Activated CD8-positive, alpha-beta memory T cell treated with anti-CD3 and anti-CD28 coated beads, Interleukin-2, amount 10 ng/mL, durations not matched to agents 7 days and 5 days (primary cell): ENCODE measurements around the gene POLR2H. TPM values are rescaled to one million over a fixed set of nuclear protein-coding genes. Genes with fewer than 3 reads are reported as not detected.
"Not testable (repeated sequence)": the region's sequence is repeated elsewhere in the genome, so short reads cannot be mapped to it uniquely, and the experiment has no call there.

Experiments
- ATAC-seq: fragments of 150-1000 bp; cut with Tn5 transposase; one replicate; pipeline ENCODE4 v1.10.0; 2021; ENCODE audit warnings: moderate library complexity
- CTCF ChIA-PET: fragments of 350-600 bp; sonication (Branson Sonifier 250); formaldehyde crosslinking; loops from one replicate; lab custom pipeline; 2021; ENCODE audit warnings: antibody characterized with exemption; lab: Charles Lee
- DNase-seq: peaks from one replicate; pipeline ENCODE4 v3.0.0-alpha.2; 2020
- H3K27ac Mint-ChIP-seq: one replicate; pipeline ENCODE4 v1.8.0; 2021; ENCODE audit warnings: mild to moderate bottlenecking, mixed read lengths
- H3K27me3 Mint-ChIP-seq: one replicate; pipeline ENCODE4 v1.8.0; 2021; ENCODE audit warnings: mixed read lengths
- H3K36me3 Mint-ChIP-seq: one replicate; pipeline ENCODE4 v1.8.0; 2021; ENCODE audit warnings: mild to moderate bottlenecking, mixed read lengths
- H3K4me1 Mint-ChIP-seq: one replicate; pipeline ENCODE4 v1.8.0; 2021; ENCODE audit warnings: mixed read lengths
- H3K4me3 Mint-ChIP-seq: one replicate; pipeline ENCODE4 v1.8.0; 2021; ENCODE audit warnings: mild to moderate bottlenecking, moderate library complexity, mixed read lengths
- H3K9me3 Mint-ChIP-seq: one replicate; pipeline ENCODE4 v1.8.0; 2022; ENCODE audit warnings: low read depth, mixed read lengths
- total RNA-seq, 2 experiments: library from RNA; stranded (reverse); gene quantifications; one replicate each; pipeline ENCODE4 v1.2.3, GENCODE V29; 2021

Gene POLR2H
- total RNA-seq, 2 experiments from 2014 or later, result 84.3 to 104 TPM

DNA sequence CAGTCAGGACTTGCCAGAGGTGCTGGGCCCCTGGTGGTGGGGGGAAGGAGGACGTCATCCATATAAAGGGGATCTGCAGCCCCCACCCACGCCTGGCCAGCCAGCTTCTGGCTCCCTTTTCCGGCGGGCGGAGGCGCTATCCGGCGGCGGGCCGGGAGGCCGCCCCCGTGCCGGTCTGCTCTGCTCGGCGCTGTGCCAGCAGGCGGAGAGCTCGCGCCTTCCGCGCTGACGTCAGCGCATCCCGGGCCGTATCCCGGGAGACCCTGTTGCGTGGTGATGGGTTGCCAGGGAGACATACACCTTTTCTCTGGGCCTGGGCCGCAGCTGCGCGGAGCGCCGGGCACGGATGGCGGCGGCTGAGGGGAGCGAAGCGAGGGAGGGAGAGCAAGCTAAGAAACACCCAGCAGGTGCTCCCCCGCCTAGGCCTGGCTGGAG, 23.0 kb upstream of the POLR2H start:
- H3K4me3 Mint-ChIP-seq, result no peak overlapping the region
- ATAC-seq, result no peak
- CTCF ChIA-PET, result interaction anchor here (1.5 kb wide), 1 partner anchor 33 kb away, joined by 4 read pairs; no protein-coding TSS in a partner anchor
- no peak overlapping the region for H3K27ac Mint-ChIP-seq
- H3K36me3 Mint-ChIP-seq, result peaks cover 10% of the 10 kb centered on the region
- H3K9me3 Mint-ChIP-seq, result no peaks in the 10 kb centered on the region
- DNase-seq, result no peak
- peaks cover 37% of the 10 kb centered on the region for H3K4me1 Mint-ChIP-seq
- H3K27me3 Mint-ChIP-seq, result no peaks in the 10 kb centered on the region

- no peak overlapping the region for H3K27ac Mint-ChIP-seq
- H3K36me3 Mint-ChIP-seq, result peaks cover 5% of the 10 kb centered on the region
- ATAC-seq, result no peak
- no peak for DNase-seq
- no peaks in the 10 kb centered on the region for H3K27me3 Mint-ChIP-seq
- H3K4me3 Mint-ChIP-seq, result no peak overlapping the region
- H3K4me1 Mint-ChIP-seq, result peaks cover 32% of the 10 kb centered on the region
- CTCF ChIA-PET, result interaction anchor here (0.5 to 1.5 kb wide), 2 partner anchors 33 to 85 kb away, joined by 3 to 4 read pairs; no protein-coding TSS in a partner anchor
- H3K9me3 Mint-ChIP-seq, result no peaks in the 10 kb centered on the region
Measured at GRCh38 chr3:184339001-184339400, 22.5 kb upstream of the POLR2H start.

GRCh38 chr3:184339451-184340135, 21.9 kb upstream of the POLR2H start:
- H3K4me3 Mint-ChIP-seq, H3K27ac Mint-ChIP-seq, DNase-seq, H3K36me3 Mint-ChIP-seq, H3K27me3 Mint-ChIP-seq, ATAC-seq, H3K9me3 Mint-ChIP-seq: not testable (repeated sequence)
- CTCF ChIA-PET, result interaction anchor here (0.5 to 1.5 kb wide), 2 partner anchors 32 to 86 kb away, joined by 3 to 4 read pairs; no protein-coding TSS in a partner anchor
- H3K4me1 Mint-ChIP-seq, result peaks cover 26% of the 10 kb centered on the region

GRCh38 chr3:184341925-184342324, 19.6 kb upstream of the POLR2H start:
- no peak overlapping the region for H3K4me3 Mint-ChIP-seq
- no peaks in the 10 kb centered on the region for H3K36me3 Mint-ChIP-seq
- no peak overlapping the region for H3K27ac Mint-ChIP-seq
- H3K27me3 Mint-ChIP-seq, result no peaks in the 10 kb centered on the region
- ATAC-seq, result no peak
- no peak for DNase-seq
- no peaks in the 10 kb centered on the region for H3K9me3 Mint-ChIP-seq
- peaks cover 12% of the 10 kb centered on the region for H3K4me1 Mint-ChIP-seq
- CTCF ChIA-PET, result interaction anchor here (1.2 kb wide), 1 partner anchor 30 kb away, joined by 3 read pairs; no protein-coding TSS in a partner anchor

DNA sequence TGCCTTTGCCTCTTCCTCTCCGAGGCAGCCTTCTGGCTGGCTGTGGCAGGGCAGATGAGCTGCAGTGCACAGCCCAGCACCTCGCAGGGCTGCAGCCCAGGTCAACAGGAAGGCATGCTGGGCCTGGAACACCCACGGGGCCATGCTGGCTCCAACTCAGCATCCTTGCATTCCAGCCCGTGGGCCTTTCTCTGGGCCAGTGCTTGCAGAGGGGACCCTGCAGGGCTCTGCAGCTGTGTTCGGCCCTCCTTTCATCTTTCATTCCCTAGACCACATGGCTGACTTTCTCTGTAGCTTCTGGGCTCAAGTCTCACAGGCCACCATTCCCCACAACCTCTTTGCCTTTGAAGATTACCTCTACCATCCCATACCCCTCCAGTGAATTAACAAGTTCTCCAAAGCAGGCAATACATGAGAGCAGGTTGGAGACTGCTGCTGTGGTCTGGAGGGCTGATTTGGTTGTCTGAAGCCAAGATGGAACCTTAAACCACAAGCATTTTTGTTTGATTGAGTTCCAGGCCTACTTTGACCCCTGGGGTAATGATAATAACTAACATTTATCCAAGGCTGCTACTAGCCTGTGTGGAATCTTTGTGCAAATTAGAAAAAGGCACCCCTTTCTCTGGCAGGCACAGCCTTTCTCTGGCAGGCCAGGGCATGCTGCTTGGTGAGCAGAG, 18.2 kb upstream of the POLR2H start:
- Mint-ChIP-seq H3K36me3 (no peaks in the 10 kb centered on the region), H3K27me3 (no peaks in the 10 kb centered on the region), H3K9me3 (no peaks in the 10 kb centered on the region), H3K4me3 (no peak overlapping the region), H3K4me1 (peaks cover 13% of the 10 kb centered on the region), H3K27ac (no peak overlapping the region)
- no peak for DNase-seq
- no peak for ATAC-seq
- CTCF ChIA-PET, result no interaction called here

- H3K36me3 Mint-ChIP-seq, result no peaks in the 10 kb centered on the region
- no peak for ATAC-seq
- CTCF ChIA-PET, result interaction anchor here (2.1 kb wide), 1 partner anchor 9 kb away, joined by 6 read pairs; no protein-coding TSS in a partner anchor
Measured at GRCh38 chr3:184344579-184345316, 16.8 kb upstream of the POLR2H start.

DNA sequence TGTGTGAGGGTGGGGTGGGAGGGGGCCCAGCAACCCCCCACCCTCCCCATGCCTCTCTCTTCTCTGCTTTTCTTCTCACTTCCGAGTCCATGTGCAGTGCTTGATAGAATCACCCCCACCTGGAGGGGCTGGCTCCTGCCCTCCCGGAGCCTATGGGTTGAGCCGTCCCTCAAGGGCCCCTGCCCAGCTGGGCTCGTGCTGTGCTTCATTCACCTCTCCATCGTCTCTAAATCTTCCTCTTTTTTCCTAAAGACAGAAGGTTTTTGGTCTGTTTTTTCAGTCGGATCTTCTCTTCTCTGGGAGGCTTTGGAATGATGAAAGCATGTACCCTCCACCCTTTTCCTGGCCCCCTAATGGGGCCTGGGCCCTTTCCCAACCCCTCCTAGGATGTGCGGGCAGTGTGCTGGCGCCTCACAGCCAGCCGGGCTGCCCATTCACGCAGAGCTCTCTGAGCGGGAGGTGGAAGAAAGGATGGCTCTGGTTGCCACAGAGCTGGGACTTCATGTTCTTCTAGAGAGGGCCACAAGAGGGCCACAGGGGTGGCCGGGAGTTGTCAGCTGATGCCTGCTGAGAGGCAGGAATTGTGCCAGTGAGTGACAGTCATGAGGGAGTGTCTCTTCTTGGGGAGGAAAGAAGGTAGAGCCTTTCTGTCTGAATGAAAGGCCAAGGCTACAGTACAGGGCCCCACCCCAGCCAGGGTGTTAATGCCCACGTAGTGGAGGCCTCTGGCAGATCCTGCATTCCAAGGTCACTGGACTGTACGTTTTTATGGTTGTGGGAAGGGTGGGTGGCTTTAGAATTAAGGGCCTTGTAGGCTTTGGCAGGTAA, 16.0 kb upstream of the POLR2H start:
- no peaks in the 10 kb centered on the region for H3K9me3 Mint-ChIP-seq
- no peaks in the 10 kb centered on the region for H3K27me3 Mint-ChIP-seq
- no peak overlapping the region for H3K27ac Mint-ChIP-seq
- no peak overlapping the region for H3K4me3 Mint-ChIP-seq
- no peak for ATAC-seq
- no peak for DNase-seq
- H3K4me1 Mint-ChIP-seq, result peaks cover 12% of the 10 kb centered on the region
- H3K36me3 Mint-ChIP-seq, result no peaks in the 10 kb centered on the region
- CTCF ChIA-PET, result interaction anchor here (1.2 to 2.1 kb wide), 2 partner anchors 8 kb away, joined by 3 to 6 read pairs; partner anchors contain the start of gene FAM131A

More at GRCh38 chr3:184344579-184345316, 16.8 kb upstream of the POLR2H start:
- H3K27me3 Mint-ChIP-seq, result no peaks in the 10 kb centered on the region
- peaks cover 13% of the 10 kb centered on the region for H3K4me1 Mint-ChIP-seq
- no peak overlapping the region for H3K27ac Mint-ChIP-seq
- DNase-seq, result no peak
- H3K9me3 Mint-ChIP-seq, result no peaks in the 10 kb centered on the region
- no peak overlapping the region for H3K4me3 Mint-ChIP-seq

- Mint-ChIP-seq H3K9me3 (no peaks in the 10 kb centered on the region), H3K27me3 (no peaks in the 10 kb centered on the region), H3K4me3 (no peak overlapping the region), H3K27ac (no peak overlapping the region), H3K4me1 (peaks cover 6% of the 10 kb centered on the region), H3K36me3 (no peaks in the 10 kb centered on the region)
- no peak for DNase-seq
- ATAC-seq, result no peak
- CTCF ChIA-PET, result interaction anchor here (1.2 kb wide), 1 partner anchor 9 kb away, joined by 3 read pairs; the partner anchor contains the start of gene FAM131A
Measured at GRCh38 chr3:184346480-184347190, 14.9 kb upstream of the POLR2H start.

- Mint-ChIP-seq H3K4me1 (peaks cover 4% of the 10 kb centered on the region), H3K27me3 (no peaks in the 10 kb centered on the region), H3K9me3 (no peaks in the 10 kb centered on the region), H3K36me3 (no peaks in the 10 kb centered on the region), H3K4me3 (no peak overlapping the region), H3K27ac (no peak overlapping the region)
- ATAC-seq (no peak), DNase-seq (no peak)
- CTCF ChIA-PET, result interaction anchor here (0.7 to 0.9 kb wide), 2 partner anchors 10 to 330 kb away, joined by 3 read pairs; partner anchors contain the start of genes ABCC5 and FAM131A
Measured at GRCh38 chr3:184347321-184348056, 14.0 kb upstream of the POLR2H start.

- H3K27ac Mint-ChIP-seq, result no peak overlapping the region
- CTCF ChIA-PET, result interaction anchor here (0.7 to 0.9 kb wide), 2 partner anchors 11 to 330 kb away, joined by 3 read pairs; partner anchors contain the start of genes ABCC5 and FAM131A
- peaks cover 4% of the 10 kb centered on the region for H3K4me1 Mint-ChIP-seq
- no peaks in the 10 kb centered on the region for H3K9me3 Mint-ChIP-seq
- H3K4me3 Mint-ChIP-seq, result no peak overlapping the region
- no peak for ATAC-seq
- H3K36me3 Mint-ChIP-seq, result no peaks in the 10 kb centered on the region
- no peaks in the 10 kb centered on the region for H3K27me3 Mint-ChIP-seq
- no peak for DNase-seq
Measured at GRCh38 chr3:184348057-184348382, 13.5 kb upstream of the POLR2H start.

- Mint-ChIP-seq H3K4me3 (no peak overlapping the region), H3K4me1 (peaks cover 9% of the 10 kb centered on the region), H3K27ac (no peak overlapping the region), H3K27me3 (no peaks in the 10 kb centered on the region), H3K9me3 (no peaks in the 10 kb centered on the region), H3K36me3 (no peaks in the 10 kb centered on the region)
- DNase-seq (no peak), ATAC-seq (no peak)
- CTCF ChIA-PET, result no interaction called here
Measured at GRCh38 chr3:184349563-184350470, 11.7 kb upstream of the POLR2H start.
